Panc1 (cell line): ENCODE measurements around the gene GIMAP6.
"Not testable (repeated sequence)": the region's sequence is repeated elsewhere in the genome, so short reads cannot be mapped to it uniquely, and the experiment has no call there.

Source experiments
- CTCF ChIP-seq: fragments of 450-650 bp; IDR thresholded peaks from 2 replicates; pipeline ENCODE4 v1.5.1; 2017; ENCODE audit warnings: mild to moderate bottlenecking
- POLR2AphosphoS5 ChIP-seq: IDR thresholded peaks from 2 replicates; pipeline ENCODE4 v1.6.1; 2012; ENCODE audit warnings: mild to moderate bottlenecking, low read depth, low read length, moderate library complexity
- SIN3A ChIP-seq: IDR thresholded peaks from 2 replicates; pipeline ENCODE4 v1.6.1; 2012; ENCODE audit warnings: low read depth, mild to moderate bottlenecking, low read length, moderate library complexity, borderline replicate concordance; ENCODE audit not compliant: insufficient read depth
- TCF7L2 ChIP-seq: IDR thresholded peaks from 2 replicates; pipeline ENCODE4 v1.6.1; 2011; ENCODE audit warnings: mild to moderate bottlenecking, low read depth, low read length, inconsistent platforms

GRCh38 chr7:150615221-150615755 is 16.9 kb downstream of the GIMAP6 start:
- TF ChIP-seq CTCF, TCF7L2, POLR2AphosphoS5, SIN3A: not testable (repeated sequence)
